Neural progenitor cell (in vitro differentiated cells): ENCODE measurements around the gene CFAP74.

Experiments
- CTCF ChIP-seq: fragments of 200-600 bp; sonication (generic); IDR thresholded peaks from 2 replicates; pipeline ENCODE4 v1.5.1; 2017; ENCODE audit warnings: antibody characterized with exemption, mild to moderate bottlenecking
- EZH2phosphoT487 ChIP-seq: fragments of 200-600 bp; sonication (generic); IDR thresholded peaks from 2 replicates; pipeline ENCODE4 v1.6.1; 2017; ENCODE audit warnings: antibody characterized with exemption

GRCh38 chr1:1927751-1928150 lies 75.8 kb downstream of the CFAP74 start:
- TF ChIP-seq CTCF (no peak), EZH2phosphoT487 (no peak)
